HEK293 (cell line): Measurements from ENCODE around the gene WDR55.

Experiments
- EGR2 ChIP-seq: fragments of 450-650 bp; formaldehyde crosslinking; IDR thresholded peaks from 2 replicates; pipeline ENCODE4 v1.5.1; 2016; ENCODE audit warnings: low read depth, missing biosample characterization, missing genetic modification characterization
- FEZF1 ChIP-seq: fragments of 450-650 bp; formaldehyde crosslinking; IDR thresholded peaks from 2 replicates; pipeline ENCODE4 v1.5.1; 2016; ENCODE audit warnings: missing biosample characterization, missing genetic modification characterization
- GFI1B ChIP-seq: fragments of 450-650 bp; formaldehyde crosslinking; IDR thresholded peaks from 2 replicates; pipeline ENCODE4 v1.5.1; 2016; ENCODE audit warnings: missing biosample characterization, missing genetic modification characterization
- GLIS1 ChIP-seq: fragments of 450-650 bp; formaldehyde crosslinking; IDR thresholded peaks from 2 replicates; pipeline ENCODE4 v1.5.1; 2016; ENCODE audit warnings: missing biosample characterization, missing genetic modification characterization
- KLF1 ChIP-seq: fragments of 450-650 bp; formaldehyde crosslinking; IDR thresholded peaks from 2 replicates; pipeline ENCODE4 v1.5.1; 2016; ENCODE audit warnings: missing biosample characterization, missing genetic modification characterization
- KLF16 ChIP-seq: fragments of 450-650 bp; formaldehyde crosslinking; IDR thresholded peaks from 2 replicates; pipeline ENCODE4 v1.5.1; 2017; ENCODE audit warnings: missing biosample characterization, missing genetic modification characterization
- SP2 ChIP-seq: fragments of 450-650 bp; formaldehyde crosslinking; IDR thresholded peaks from 2 replicates; pipeline ENCODE4 v1.5.1; 2016; ENCODE audit warnings: missing biosample characterization, missing genetic modification characterization
- TRIM28 ChIP-seq: IDR thresholded peaks from 2 replicates; pipeline ENCODE4 v1.6.1; 2011; ENCODE audit warnings: low read length, control low read depth, borderline replicate concordance
- ZFHX2 ChIP-seq: fragments of 450-650 bp; formaldehyde crosslinking; conservative IDR thresholded peaks from 2 replicates; pipeline ENCODE4 v1.5.1; 2016; ENCODE audit warnings: missing biosample characterization, missing genetic modification characterization
- ZFP69B ChIP-seq: fragments of 450-650 bp; formaldehyde crosslinking; IDR thresholded peaks from 2 replicates; pipeline ENCODE4 v1.5.1; 2016; ENCODE audit warnings: missing biosample characterization, missing genetic modification characterization
- ZNF10 ChIP-seq: fragments of 450-650 bp; formaldehyde crosslinking; IDR thresholded peaks from 2 replicates; pipeline ENCODE4 v1.5.1; 2017; ENCODE audit warnings: missing biosample characterization, missing genetic modification characterization
- ZNF174 ChIP-seq: fragments of 450-650 bp; formaldehyde crosslinking; IDR thresholded peaks from 2 replicates; pipeline ENCODE4 v1.5.0; 2017; ENCODE audit warnings: missing biosample characterization, mild to moderate bottlenecking, missing genetic modification characterization
- ZNF501 ChIP-seq: fragments of 450-650 bp; formaldehyde crosslinking; IDR thresholded peaks from 2 replicates; pipeline ENCODE4 v1.5.1; 2016; ENCODE audit warnings: missing biosample characterization, missing genetic modification characterization
- ZNF707 ChIP-seq: fragments of 450-650 bp; formaldehyde crosslinking; IDR thresholded peaks from 2 replicates; pipeline ENCODE4 v1.5.1; 2016; ENCODE audit warnings: missing biosample characterization, missing genetic modification characterization
- ZNF777 ChIP-seq: fragments of 450-650 bp; formaldehyde crosslinking; IDR thresholded peaks from 2 replicates; pipeline ENCODE4 v1.5.1; 2017; ENCODE audit warnings: missing biosample characterization, missing genetic modification characterization, borderline replicate concordance
- ZNF830 ChIP-seq: fragments of 450-650 bp; IDR thresholded peaks from 2 replicates; pipeline ENCODE4 v1.5.0; 2018; ENCODE audit warnings: missing biosample characterization, missing genetic modification characterization, low read depth, mild to moderate bottlenecking, moderate library complexity
- ZSCAN23 ChIP-seq: fragments of 450-650 bp; formaldehyde crosslinking; IDR thresholded peaks from 2 replicates; pipeline ENCODE4 v1.5.1; 2016; ENCODE audit warnings: missing biosample characterization, missing genetic modification characterization
- TF ChIP-seq, protein P1 (sequence below): fragments of 450-650 bp; formaldehyde crosslinking; IDR thresholded peaks from 2 replicates; pipeline ENCODE4 v1.5.1; 2016; ENCODE audit warnings: missing biosample characterization, missing genetic modification characterization, borderline replicate concordance
- TF ChIP-seq, protein P2 (sequence below): fragments of 450-650 bp; formaldehyde crosslinking; IDR thresholded peaks from 2 replicates; pipeline ENCODE4 v1.5.0; 2017; ENCODE audit warnings: missing biosample characterization, missing genetic modification characterization, borderline replicate concordance
- TF ChIP-seq, protein P3 (sequence below): fragments of 450-650 bp; formaldehyde crosslinking; optimal IDR thresholded peaks from 2 replicates; pipeline ENCODE3; 2016; ENCODE audit warnings: missing biosample characterization, mild to moderate bottlenecking, missing genetic modification characterization
- TF ChIP-seq, protein P4 (sequence below): fragments of 450-650 bp; formaldehyde crosslinking; IDR thresholded peaks from 2 replicates; pipeline ENCODE4 v1.5.1; 2016; ENCODE audit warnings: missing biosample characterization, missing genetic modification characterization
- TF ChIP-seq, protein P5 (sequence below): fragments of 450-650 bp; formaldehyde crosslinking; IDR thresholded peaks from 2 replicates; pipeline ENCODE4 v1.5.1; 2016; ENCODE audit warnings: missing biosample characterization, missing genetic modification characterization
- TF ChIP-seq, protein P6 (sequence below): fragments of 450-650 bp; formaldehyde crosslinking; conservative IDR thresholded peaks from 2 replicates; pipeline ENCODE4 v1.5.1; 2016; ENCODE audit warnings: low read depth, missing biosample characterization, missing genetic modification characterization

WDR55 gene

DNA sequence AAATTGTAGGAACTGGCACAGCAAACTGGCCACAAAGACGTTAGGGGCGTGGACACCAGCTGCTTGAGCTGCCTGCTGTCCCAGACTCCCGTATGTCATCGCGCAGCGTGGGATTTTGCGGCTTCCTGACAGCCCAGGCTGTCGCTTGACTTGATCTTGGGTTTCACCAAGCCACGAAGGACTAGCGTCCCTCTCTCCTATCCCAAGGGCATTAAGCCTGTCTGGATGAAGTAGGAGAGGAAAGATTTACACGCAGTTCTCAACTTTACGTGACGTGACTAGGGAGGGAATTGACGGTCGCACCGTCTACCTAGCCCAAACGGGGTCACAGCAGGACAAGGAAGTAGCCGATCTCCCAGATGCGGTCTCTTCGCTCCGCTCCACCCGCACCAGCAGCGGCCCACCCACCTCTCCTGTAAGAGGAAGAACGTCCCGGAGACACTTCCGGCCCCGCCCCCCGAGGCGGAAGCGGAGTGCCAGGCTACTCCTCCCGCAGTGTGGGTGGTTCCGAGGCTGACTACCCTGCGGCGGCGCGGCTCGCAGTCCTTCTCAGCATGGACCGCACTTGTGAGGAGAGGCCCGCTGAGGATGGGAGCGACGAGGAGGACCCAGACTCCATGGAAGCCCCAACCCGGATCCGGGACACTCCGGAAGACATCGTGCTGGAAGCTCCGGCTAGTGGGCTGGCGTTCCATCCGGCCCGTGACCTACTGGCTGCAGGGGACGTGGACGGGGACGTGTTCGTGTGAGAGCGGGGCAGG, at the start of gene WDR55 (continued):
- TF ChIP-seq, protein P1, sequence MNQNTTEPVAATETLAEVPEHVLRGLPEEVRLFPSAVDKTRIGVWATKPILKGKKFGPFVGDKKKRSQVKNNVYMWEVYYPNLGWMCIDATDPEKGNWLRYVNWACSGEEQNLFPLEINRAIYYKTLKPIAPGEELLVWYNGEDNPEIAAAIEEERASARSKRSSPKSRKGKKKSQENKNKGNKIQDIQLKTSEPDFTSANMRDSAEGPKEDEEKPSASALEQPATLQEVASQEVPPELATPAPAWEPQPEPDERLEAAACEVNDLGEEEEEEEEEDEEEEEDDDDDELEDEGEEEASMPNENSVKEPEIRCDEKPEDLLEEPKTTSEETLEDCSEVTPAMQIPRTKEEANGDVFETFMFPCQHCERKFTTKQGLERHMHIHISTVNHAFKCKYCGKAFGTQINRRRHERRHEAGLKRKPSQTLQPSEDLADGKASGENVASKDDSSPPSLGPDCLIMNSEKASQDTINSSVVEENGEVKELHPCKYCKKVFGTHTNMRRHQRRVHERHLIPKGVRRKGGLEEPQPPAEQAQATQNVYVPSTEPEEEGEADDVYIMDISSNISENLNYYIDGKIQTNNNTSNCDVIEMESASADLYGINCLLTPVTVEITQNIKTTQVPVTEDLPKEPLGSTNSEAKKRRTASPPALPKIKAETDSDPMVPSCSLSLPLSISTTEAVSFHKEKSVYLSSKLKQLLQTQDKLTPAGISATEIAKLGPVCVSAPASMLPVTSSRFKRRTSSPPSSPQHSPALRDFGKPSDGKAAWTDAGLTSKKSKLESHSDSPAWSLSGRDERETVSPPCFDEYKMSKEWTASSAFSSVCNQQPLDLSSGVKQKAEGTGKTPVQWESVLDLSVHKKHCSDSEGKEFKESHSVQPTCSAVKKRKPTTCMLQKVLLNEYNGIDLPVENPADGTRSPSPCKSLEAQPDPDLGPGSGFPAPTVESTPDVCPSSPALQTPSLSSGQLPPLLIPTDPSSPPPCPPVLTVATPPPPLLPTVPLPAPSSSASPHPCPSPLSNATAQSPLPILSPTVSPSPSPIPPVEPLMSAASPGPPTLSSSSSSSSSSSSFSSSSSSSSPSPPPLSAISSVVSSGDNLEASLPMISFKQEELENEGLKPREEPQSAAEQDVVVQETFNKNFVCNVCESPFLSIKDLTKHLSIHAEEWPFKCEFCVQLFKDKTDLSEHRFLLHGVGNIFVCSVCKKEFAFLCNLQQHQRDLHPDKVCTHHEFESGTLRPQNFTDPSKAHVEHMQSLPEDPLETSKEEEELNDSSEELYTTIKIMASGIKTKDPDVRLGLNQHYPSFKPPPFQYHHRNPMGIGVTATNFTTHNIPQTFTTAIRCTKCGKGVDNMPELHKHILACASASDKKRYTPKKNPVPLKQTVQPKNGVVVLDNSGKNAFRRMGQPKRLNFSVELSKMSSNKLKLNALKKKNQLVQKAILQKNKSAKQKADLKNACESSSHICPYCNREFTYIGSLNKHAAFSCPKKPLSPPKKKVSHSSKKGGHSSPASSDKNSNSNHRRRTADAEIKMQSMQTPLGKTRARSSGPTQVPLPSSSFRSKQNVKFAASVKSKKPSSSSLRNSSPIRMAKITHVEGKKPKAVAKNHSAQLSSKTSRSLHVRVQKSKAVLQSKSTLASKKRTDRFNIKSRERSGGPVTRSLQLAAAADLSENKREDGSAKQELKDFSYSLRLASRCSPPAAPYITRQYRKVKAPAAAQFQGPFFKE = no peak
- TF ChIP-seq ZSCAN23 (tag by site-specific recombination) (0 out of 2 replicates have a peak, but pooled peaks have one; percentile 54), EGR2 (tag by site-specific recombination) (peak; percentile 73), GFI1B (tag by site-specific recombination) (0 out of 2 replicates have a peak, but pooled peaks have one; percentile 11), ZNF174 (tag by site-specific recombination) (no peak), ZNF707 (tag by site-specific recombination) (no peak), ZFP69B (tag by site-specific recombination) (peak; percentile 47; the same call in 1 of the 2 replicates), ZNF830 (tag by site-specific recombination) (no peak), ZFHX2 (tag by site-specific recombination) (peak; percentile 85), ZNF501 (tag by site-specific recombination) (peak; percentile 95), SP2 (tag by site-specific recombination) (peak; percentile 97), KLF16 (tag by site-specific recombination) (peak; percentile 85), GLIS1 (tag by site-specific recombination) (peak; percentile 73; the same call in 1 of the 2 replicates), ZNF10 (tag by site-specific recombination) (peak; percentile 93), FEZF1 (tag by site-specific recombination) (peak; percentile 9; the same call in 1 of the 2 replicates), KLF1 (tag by site-specific recombination) (peak; percentile 63), TRIM28 (peak; percentile 83), ZNF777 (tag by site-specific recombination) (peak; percentile 32; the same call in 1 of the 2 replicates)
- TF ChIP-seq, protein P2, sequence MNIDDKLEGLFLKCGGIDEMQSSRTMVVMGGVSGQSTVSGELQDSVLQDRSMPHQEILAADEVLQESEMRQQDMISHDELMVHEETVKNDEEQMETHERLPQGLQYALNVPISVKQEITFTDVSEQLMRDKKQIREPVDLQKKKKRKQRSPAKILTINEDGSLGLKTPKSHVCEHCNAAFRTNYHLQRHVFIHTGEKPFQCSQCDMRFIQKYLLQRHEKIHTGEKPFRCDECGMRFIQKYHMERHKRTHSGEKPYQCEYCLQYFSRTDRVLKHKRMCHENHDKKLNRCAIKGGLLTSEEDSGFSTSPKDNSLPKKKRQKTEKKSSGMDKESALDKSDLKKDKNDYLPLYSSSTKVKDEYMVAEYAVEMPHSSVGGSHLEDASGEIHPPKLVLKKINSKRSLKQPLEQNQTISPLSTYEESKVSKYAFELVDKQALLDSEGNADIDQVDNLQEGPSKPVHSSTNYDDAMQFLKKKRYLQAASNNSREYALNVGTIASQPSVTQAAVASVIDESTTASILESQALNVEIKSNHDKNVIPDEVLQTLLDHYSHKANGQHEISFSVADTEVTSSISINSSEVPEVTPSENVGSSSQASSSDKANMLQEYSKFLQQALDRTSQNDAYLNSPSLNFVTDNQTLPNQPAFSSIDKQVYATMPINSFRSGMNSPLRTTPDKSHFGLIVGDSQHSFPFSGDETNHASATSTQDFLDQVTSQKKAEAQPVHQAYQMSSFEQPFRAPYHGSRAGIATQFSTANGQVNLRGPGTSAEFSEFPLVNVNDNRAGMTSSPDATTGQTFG (tag by site-specific recombination) = no peak
- TF ChIP-seq, protein P3, sequence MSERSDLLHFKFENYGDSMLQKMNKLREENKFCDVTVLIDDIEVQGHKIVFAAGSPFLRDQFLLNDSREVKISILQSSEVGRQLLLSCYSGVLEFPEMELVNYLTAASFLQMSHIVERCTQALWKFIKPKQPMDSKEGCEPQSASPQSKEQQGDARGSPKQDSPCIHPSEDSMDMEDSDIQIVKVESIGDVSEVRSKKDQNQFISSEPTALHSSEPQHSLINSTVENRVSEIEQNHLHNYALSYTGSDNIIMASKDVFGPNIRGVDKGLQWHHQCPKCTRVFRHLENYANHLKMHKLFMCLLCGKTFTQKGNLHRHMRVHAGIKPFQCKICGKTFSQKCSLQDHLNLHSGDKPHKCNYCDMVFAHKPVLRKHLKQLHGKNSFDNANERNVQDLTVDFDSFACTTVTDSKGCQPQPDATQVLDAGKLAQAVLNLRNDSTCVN (tag by site-specific recombination) = peak; percentile 71
- TF ChIP-seq, protein P4, sequence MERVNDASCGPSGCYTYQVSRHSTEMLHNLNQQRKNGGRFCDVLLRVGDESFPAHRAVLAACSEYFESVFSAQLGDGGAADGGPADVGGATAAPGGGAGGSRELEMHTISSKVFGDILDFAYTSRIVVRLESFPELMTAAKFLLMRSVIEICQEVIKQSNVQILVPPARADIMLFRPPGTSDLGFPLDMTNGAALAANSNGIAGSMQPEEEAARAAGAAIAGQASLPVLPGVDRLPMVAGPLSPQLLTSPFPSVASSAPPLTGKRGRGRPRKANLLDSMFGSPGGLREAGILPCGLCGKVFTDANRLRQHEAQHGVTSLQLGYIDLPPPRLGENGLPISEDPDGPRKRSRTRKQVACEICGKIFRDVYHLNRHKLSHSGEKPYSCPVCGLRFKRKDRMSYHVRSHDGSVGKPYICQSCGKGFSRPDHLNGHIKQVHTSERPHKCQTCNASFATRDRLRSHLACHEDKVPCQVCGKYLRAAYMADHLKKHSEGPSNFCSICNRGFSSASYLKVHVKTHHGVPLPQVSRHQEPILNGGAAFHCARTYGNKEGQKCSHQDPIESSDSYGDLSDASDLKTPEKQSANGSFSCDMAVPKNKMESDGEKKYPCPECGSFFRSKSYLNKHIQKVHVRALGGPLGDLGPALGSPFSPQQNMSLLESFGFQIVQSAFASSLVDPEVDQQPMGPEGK (tag by site-specific recombination) = peak; percentile 84
- TF ChIP-seq, protein P5, sequence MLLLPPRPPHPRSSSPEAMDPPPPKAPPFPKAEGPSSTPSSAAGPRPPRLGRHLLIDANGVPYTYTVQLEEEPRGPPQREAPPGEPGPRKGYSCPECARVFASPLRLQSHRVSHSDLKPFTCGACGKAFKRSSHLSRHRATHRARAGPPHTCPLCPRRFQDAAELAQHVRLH (tag by site-specific recombination) = peak; percentile 84
- TF ChIP-seq, protein P6, sequence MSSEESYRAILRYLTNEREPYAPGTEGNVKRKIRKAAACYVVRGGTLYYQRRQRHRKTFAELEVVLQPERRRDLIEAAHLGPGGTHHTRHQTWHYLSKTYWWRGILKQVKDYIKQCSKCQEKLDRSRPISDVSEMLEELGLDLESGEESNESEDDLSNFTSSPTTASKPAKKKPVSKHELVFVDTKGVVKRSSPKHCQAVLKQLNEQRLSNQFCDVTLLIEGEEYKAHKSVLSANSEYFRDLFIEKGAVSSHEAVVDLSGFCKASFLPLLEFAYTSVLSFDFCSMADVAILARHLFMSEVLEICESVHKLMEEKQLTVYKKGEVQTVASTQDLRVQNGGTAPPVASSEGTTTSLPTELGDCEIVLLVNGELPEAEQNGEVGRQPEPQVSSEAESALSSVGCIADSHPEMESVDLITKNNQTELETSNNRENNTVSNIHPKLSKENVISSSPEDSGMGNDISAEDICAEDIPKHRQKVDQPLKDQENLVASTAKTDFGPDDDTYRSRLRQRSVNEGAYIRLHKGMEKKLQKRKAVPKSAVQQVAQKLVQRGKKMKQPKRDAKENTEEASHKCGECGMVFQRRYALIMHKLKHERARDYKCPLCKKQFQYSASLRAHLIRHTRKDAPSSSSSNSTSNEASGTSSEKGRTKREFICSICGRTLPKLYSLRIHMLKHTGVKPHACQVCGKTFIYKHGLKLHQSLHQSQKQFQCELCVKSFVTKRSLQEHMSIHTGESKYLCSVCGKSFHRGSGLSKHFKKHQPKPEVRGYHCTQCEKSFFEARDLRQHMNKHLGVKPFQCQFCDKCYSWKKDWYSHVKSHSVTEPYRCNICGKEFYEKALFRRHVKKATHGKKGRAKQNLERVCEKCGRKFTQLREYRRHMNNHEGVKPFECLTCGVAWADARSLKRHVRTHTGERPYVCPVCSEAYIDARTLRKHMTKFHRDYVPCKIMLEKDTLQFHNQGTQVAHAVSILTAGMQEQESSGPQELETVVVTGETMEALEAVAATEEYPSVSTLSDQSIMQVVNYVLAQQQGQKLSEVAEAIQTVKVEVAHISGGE (tag by site-specific recombination) = peak; percentile 98
